Coronary artery (tissue), 2 donors: ENCODE results near the gene METTL6.
"Not testable (repeated sequence)": the region's sequence is repeated elsewhere in the genome, so short reads cannot be mapped to it uniquely, and the experiment has no call there.

Experiments used
- DNase-seq: peaks from one replicate; pipeline ENCODE4 v3.0.0-alpha.2; 2017; ENCODE audit warnings: low spot score
- H3K27ac ChIP-seq, 2 donors: fragments of 200-600 bp; sonication (generic); one replicate each; pipeline ENCODE4 v1.5.1; 2016 to 2019
- H3K4me3 ChIP-seq: fragments of 200-600 bp; sonication (generic); 2 replicates; pipeline ENCODE4 v1.5.1; 2016; ENCODE audit warnings: mild to moderate bottlenecking, moderate library complexity
- TF ChIP-seq, protein P1 (sequence below): fragments of 200-600 bp; sonication (generic); IDR thresholded peaks from one replicate; pipeline ENCODE4 v1.5.1; 2019; ENCODE audit warnings: antibody characterized with exemption

METTL6 gene

DNA sequence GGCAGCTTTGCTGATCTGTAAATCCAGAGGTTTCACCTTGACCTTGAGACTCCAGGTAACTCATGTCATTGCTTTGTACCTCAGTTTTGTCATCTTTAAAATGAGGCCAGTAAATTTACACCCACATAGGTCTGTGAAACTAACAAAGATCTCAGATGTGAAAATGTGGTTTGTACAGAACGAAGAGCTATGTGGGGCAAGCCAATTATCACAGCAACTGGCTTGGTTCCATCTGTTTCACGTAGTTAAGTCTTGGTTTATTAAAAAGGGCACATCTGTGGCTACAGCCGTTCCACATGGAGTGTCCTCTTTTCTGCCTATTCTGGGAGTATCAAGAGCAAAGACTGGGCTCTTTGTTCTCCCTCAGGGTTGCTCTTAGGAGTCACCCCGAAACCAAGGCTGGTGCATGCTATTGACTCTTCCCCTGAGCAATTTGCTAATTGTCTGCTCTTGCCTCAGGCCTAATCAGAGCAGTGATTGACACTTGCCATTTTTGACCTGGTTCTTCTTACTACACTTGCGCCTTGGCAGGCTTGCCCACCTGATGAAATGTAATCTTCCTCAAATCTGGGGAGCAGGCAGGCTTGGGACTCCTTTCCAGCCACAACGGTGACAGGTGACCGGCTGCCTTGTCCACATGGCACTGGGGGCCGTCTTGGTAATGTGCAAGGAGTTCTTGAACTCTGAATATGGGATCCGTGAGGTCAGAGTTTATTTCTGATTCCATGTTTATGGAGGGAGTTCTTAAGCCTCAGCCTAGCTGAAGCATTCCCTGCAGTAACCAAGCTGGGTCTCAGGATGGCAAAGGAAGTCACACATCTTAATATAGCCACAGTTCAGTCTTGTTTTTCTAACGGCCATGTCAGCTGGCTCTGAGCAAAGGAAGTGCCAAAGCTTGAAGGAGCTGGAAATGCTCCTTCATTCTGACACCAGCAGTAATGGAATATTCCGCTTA lies 40.2 kb upstream of the METTL6 start:
- no peak for DNase-seq
- TF ChIP-seq, protein P1, sequence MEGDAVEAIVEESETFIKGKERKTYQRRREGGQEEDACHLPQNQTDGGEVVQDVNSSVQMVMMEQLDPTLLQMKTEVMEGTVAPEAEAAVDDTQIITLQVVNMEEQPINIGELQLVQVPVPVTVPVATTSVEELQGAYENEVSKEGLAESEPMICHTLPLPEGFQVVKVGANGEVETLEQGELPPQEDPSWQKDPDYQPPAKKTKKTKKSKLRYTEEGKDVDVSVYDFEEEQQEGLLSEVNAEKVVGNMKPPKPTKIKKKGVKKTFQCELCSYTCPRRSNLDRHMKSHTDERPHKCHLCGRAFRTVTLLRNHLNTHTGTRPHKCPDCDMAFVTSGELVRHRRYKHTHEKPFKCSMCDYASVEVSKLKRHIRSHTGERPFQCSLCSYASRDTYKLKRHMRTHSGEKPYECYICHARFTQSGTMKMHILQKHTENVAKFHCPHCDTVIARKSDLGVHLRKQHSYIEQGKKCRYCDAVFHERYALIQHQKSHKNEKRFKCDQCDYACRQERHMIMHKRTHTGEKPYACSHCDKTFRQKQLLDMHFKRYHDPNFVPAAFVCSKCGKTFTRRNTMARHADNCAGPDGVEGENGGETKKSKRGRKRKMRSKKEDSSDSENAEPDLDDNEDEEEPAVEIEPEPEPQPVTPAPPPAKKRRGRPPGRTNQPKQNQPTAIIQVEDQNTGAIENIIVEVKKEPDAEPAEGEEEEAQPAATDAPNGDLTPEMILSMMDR, result no peak
- H3K27ac ChIP-seq, result peak overlapping the region; percentile 48 to 82
- no peak overlapping the region for H3K4me3 ChIP-seq

DNA sequence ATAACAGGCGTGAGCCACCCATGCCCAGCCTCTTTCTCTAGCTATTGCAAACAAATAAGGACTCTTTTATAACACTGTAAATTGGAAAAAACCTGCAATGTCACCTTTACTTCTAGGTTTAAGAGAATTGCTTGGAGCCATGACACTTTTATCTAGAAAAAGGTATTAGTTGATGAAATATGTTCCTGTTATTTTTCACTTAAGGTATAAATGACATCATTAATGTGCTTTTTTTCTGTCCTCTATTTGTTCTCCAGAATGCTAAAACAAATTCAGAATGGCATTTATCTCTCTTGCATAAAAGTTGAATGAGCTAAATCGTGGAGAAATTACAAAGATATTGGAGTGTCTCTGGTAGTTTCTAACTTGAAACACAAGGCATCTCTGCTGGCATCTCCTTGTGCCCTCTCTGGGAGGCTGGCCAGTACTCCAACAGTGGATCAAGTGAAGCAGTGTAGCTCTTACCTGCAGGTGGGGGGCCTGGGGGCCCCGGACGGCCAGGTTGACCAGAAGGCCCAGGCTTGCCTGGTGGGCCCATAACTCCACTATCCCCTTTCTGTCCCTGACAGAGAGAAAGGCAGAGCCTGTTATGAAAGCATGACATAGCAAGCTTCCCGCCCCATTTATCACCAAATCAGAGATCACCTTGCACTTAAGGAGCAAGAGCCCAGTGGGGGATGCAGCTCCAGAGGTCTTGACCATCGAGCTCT lies 38.7 kb upstream of the METTL6 start:
- DNase-seq, result no peak
- H3K4me3 ChIP-seq, result no peak overlapping the region
- H3K27ac ChIP-seq, result no peak overlapping the region
- TF ChIP-seq, protein P1, result no peak

DNA sequence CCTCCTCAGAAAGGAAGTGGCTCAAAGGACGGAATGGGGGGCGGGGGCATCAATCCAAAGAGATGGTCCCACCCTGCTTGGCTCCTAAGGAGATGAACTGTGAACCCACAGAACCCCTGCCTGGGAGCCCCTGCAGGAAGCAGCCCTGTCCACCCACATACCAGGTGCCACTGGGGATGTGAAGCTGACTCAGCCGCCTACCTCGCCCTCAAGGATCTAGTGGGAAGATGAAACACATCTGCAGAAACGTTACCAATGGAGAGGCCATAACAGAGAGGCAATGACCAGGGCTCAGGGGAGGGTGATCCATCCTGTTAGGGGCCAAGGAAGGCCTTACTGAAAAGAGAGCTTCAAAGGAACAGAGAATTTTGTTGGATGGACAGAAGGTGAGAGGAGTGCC lies 35.1 kb upstream of the METTL6 start:
- no peak overlapping the region for H3K4me3 ChIP-seq
- TF ChIP-seq, protein P1, result no peak
- DNase-seq, result no peak
- H3K27ac ChIP-seq, result no peak overlapping the region

DNA sequence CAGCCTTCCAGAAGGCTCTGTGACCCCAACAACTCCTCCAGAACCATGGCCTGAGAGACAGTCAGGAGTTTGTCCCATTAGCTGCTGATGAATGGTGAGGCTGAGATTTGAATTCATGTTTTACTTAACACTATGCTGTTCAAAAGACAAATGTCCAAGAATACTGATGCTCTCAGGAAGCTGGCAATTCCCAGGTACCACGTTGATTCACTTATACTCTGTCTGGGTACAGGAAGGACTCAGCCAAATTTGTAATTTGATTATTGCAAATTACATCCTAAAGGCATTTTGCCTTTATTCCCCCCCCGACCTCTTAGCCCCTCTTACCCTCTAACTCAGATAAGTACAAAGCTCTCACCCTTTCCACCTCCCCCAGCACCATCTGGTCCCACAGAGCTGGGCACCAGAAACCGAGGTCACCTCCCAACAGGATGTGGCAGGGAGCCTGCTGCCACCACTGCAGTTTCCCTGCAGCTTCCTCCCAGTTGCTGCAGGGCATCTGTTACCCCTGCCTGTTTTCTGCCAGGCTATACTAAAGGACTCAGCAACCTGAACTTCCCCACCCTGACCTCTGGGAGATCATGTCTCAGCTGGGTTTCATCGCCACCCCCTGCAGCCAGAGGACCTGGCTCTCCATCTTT lies 33.7 kb upstream of the METTL6 start:
- no peak for DNase-seq
- H3K4me3 ChIP-seq, result no peak overlapping the region

DNA sequence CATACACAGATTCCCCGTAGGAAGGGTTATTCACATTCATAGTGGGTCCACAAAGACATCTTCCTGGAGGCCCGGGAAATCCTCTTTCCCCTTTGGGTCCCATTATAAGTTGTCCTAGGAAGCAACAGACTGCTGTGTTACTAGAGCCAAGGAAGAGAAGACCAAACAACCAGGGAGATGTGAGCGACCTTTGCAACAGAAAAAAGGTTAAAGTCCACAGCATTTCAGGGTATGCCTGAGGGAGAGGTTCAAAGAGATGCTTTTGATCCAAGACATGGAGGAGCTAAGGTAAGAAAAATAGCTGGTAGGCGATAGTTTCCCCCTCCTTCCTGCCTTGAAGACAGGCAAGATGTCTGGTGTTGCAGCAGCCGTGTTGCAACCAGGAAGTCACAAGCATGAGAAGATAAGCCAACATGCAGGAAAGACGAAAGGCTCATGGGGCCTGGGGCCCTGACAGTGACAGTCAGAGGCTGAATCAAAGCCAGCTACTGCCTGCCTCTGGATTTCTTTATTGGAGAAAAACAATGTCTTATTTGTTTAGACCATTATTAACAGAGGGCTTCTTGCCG lies 31.0 kb upstream of the METTL6 start:
- no peak for DNase-seq
- no peak overlapping the region for H3K27ac ChIP-seq
- H3K4me3 ChIP-seq, result no peak overlapping the region
- TF ChIP-seq, protein P1, result no peak

More for the DNA sequence above, 33.7 kb upstream of the METTL6 start:
- H3K27ac ChIP-seq, result no peak overlapping the region
- TF ChIP-seq, protein P1, result no peak

DNA sequence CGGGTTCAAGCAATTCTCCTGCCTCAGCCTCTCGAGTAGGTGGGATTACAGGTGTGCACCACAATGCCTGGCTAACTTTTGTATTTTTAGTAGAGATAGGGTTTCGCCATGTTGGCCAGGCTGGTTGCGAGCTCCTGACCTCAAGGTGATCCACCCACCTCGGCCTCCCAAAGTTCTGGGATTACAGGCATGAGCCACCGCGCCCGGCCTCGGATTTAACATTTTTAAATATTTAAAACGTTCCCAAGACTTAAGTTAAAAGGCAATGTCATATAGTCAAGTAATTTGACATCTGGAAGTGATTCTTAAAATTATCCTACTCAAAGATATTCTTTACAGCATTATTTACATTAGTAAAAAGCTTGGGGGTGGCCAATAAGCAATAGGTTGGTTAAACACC lies 29.6 kb upstream of the METTL6 start:
- not testable (repeated sequence) for DNase-seq, H3K4me3 ChIP-seq, H3K27ac ChIP-seq

DNA sequence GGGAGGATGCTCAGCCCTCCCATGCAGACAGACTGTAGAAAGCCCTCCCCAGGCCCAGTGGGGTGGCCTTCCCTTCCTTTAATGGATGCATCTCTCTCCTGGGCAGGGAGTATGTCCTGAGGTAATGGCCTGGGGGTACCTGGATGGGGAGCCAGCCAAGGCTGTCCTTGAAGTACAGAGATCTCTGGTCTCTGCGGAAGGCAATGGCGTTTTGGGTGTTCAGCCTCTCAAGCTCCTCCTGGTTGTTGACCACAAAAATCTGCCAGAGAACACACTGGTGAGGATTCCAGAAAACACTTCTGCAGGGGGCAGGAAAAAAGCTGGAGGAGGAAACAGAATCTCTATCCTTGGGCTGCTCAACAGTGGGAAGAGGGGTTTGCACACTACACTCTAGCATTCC lies 29.0 kb upstream of the METTL6 start:
- TF ChIP-seq, protein P1, result no peak
- DNase-seq, result no peak
- Histone ChIP-seq H3K27ac (no peak overlapping the region), H3K4me3 (no peak overlapping the region)
